SK-N-SH (cell line): ENCODE data around the gene RAPGEF1. TPM values are rescaled to one million over a fixed set of nuclear protein-coding genes. Genes with fewer than 3 reads are reported as not detected.

Experiments used
- CTCF ChIA-PET: fragments of 300-600, 350-600 bp; formaldehyde crosslinking; extraction: SDS; loops from one replicate; lab custom pipeline; 2021; lab: Yijun Ruan, JAX
- POLR2A ChIA-PET: fragments of 350-600 bp; sonication (Branson Sonifier 250); formaldehyde crosslinking; extraction: SDS; loops from one replicate; lab custom pipeline; 2020; ENCODE audit warnings: antibody characterized with exemption, inconsistent platforms; lab: Yijun Ruan, JAX
- DNase-seq: peaks from one replicate; pipeline ENCODE4 v3.0.0; 2012
- H2AFZ ChIP-seq: fragments of 200-600 bp; sonication (generic); 2 replicates; pipeline ENCODE4 v1.8.1; 2016; ENCODE audit warnings: antibody characterized with exemption, mild to moderate bottlenecking, low read depth
- H3F3A ChIP-seq: fragments of 200-600 bp; sonication (generic); replicated peaks from 2 replicates; pipeline ENCODE3; 2016; ENCODE audit warnings: antibody characterized with exemption, mild to moderate bottlenecking; ENCODE audit not compliant: insufficient read depth
- H3K27ac ChIP-seq, 2 experiments: fragments of 200-500 bp in 1 of 2; fragments of 200-600 bp in 1 of 2; sonication (Bioruptor generic) in 1 of 2; sonication (generic), shearing (Covaris generic) in 1 of 2; 2 replicates each; pipeline versions ENCODE4 v1.5.1 to v1.6.1; 2014 to 2016; ENCODE audit warnings: low read depth in 2 of 2, inconsistent platforms in 1 of 2, low read length in 1 of 2, mild to moderate bottlenecking in 1 of 2, mixed read lengths in 1 of 2
- H3K27me3 ChIP-seq: fragments of 200-600 bp; sonication (generic), shearing (Covaris generic); 2 replicates; pipeline ENCODE4 v1.6.1; 2016; ENCODE audit warnings: mixed run types; ENCODE audit not compliant: insufficient read depth
- H3K36me3 ChIP-seq, 2 experiments: fragments of 200-500 bp in 1 of 2; fragments of 200-600 bp in 1 of 2; sonication (Bioruptor generic) in 1 of 2; sonication (generic) in 1 of 2; replicated peaks in 1 of 2; 2 replicates each; pipeline versions ENCODE3 to v1.5.1; 2014 to 2016; ENCODE audit warnings: low read length in 1 of 2, mild to moderate bottlenecking in 1 of 2; ENCODE audit not compliant: insufficient read depth in 2 of 2, control insufficient read depth in 1 of 2
- H3K4me1 ChIP-seq, 2 experiments: fragments of 200-500 bp in 1 of 2; fragments of 200-600 bp in 1 of 2; sonication (Bioruptor generic) in 1 of 2; sonication (generic), shearing (Covaris generic) in 1 of 2; 2 replicates each; pipeline versions ENCODE4 v1.5.1 to v1.6.1; 2014 to 2016; ENCODE audit warnings: low read depth in 1 of 2, low read length in 1 of 2, mixed run types in 1 of 2; ENCODE audit not compliant: insufficient read depth in 2 of 2, control insufficient read depth in 1 of 2
- H3K4me2 ChIP-seq: fragments of 200-600 bp; sonication (generic), shearing (Covaris generic); 2 replicates; pipeline ENCODE4 v1.6.1; 2017; ENCODE audit warnings: mixed run types
- H3K4me3 ChIP-seq, 2 experiments: fragments of 200-500 bp in 1 of 2; fragments of 200-600 bp in 1 of 2; sonication (Bioruptor generic) in 1 of 2; sonication (generic), shearing (Covaris generic) in 1 of 2; 2 replicates each; pipeline versions ENCODE4 v1.5.1 to v1.8.1; 2014 to 2016; ENCODE audit warnings: low read depth in 2 of 2, inconsistent platforms in 1 of 2, low read length in 1 of 2, mild to moderate bottlenecking in 1 of 2, mixed read lengths in 1 of 2, moderate library complexity in 1 of 2
- H3K79me2 ChIP-seq: fragments of 200-600 bp; sonication (generic); 2 replicates; pipeline ENCODE4 v1.8.1; 2017; ENCODE audit warnings: mild to moderate bottlenecking; ENCODE audit not compliant: insufficient read depth
- H3K9ac ChIP-seq: fragments of 200-600 bp; sonication (generic); 2 replicates; pipeline ENCODE4 v1.6.1; 2017; ENCODE audit warnings: mixed run types
- H3K9me2 ChIP-seq: fragments of 200-600 bp; sonication (generic); 2 replicates; pipeline ENCODE4 v1.6.1; 2017; ENCODE audit warnings: mixed run types
- H3K9me3 ChIP-seq: fragments of 200-600 bp; sonication (generic); 2 replicates; pipeline ENCODE4 v1.6.1; 2017; ENCODE audit warnings: mixed run types, mild to moderate bottlenecking, moderate library complexity
- H4K20me1 ChIP-seq: fragments of 200-600 bp; sonication (generic); 2 replicates; pipeline ENCODE4 v1.6.1; 2017; ENCODE audit warnings: mild to moderate bottlenecking, mixed run types; ENCODE audit not compliant: insufficient read depth
- CTCF ChIP-seq: fragments of 200-600 bp; sonication (generic); IDR thresholded peaks from 2 replicates; pipeline ENCODE4 v1.6.1; 2017; ENCODE audit warnings: antibody characterized with exemption, mild to moderate bottlenecking, moderate library complexity
- ELF1 ChIP-seq: IDR thresholded peaks from 2 replicates; pipeline ENCODE4 v1.4.0; 2012
- EP300 ChIP-seq, 2 experiments: IDR thresholded peaks; 2 replicates each; pipeline versions ENCODE4 v1.4.0 to v1.6.1; 2012; ENCODE audit warnings: borderline replicate concordance in 1 of 2, low read depth in 1 of 2, low read length in 1 of 2
- GABPA ChIP-seq: IDR thresholded peaks from 2 replicates; pipeline ENCODE4 v1.4.0; 2012; ENCODE audit warnings: low read depth, mild to moderate bottlenecking
- GATA2 ChIP-seq: sonication (generic); formaldehyde crosslinking; IDR thresholded peaks from 2 replicates; pipeline ENCODE4 v1.5.0; 2020; ENCODE audit warnings: mild to moderate bottlenecking, missing genetic modification reagents
- MXI1 ChIP-seq: IDR thresholded peaks from 2 replicates; pipeline ENCODE4 v1.6.1; 2012; ENCODE audit warnings: mild to moderate bottlenecking, low read depth, low read length, improper control_type of control experiment
- POLR2AphosphoS5 ChIP-seq: IDR thresholded peaks from 2 replicates; pipeline ENCODE4 v1.6.1; 2012; ENCODE audit warnings: low read depth, low read length
- RCOR1 ChIP-seq: fragments of 150-350 bp; IDR thresholded peaks from 2 replicates; pipeline ENCODE4 v1.6.1; 2017; ENCODE audit warnings: antibody characterized with exemption, low read length
- REST ChIP-seq: IDR thresholded peaks from 2 replicates; pipeline ENCODE4 v1.6.1; 2012; ENCODE audit warnings: mild to moderate bottlenecking, low read depth, low read length, moderate library complexity
- RFX5 ChIP-seq: IDR thresholded peaks from 2 replicates; pipeline ENCODE4 v1.6.1; 2012; ENCODE audit warnings: mild to moderate bottlenecking, improper control_type of control experiment, low read length
- RXRA ChIP-seq: IDR thresholded peaks from 2 replicates; pipeline ENCODE4 v1.4.0; 2012; ENCODE audit warnings: low read depth, mild to moderate bottlenecking, borderline replicate concordance
- SIN3A ChIP-seq: IDR thresholded peaks from 2 replicates; pipeline ENCODE4 v1.6.1; 2012; ENCODE audit warnings: low read depth, mild to moderate bottlenecking, low read length, moderate library complexity, borderline replicate concordance
- SMC3 ChIP-seq: IDR thresholded peaks from 2 replicates; pipeline ENCODE4 v1.6.1; 2012; ENCODE audit warnings: low read depth, low read length, improper control_type of control experiment
- TAF1 ChIP-seq: IDR thresholded peaks from 2 replicates; pipeline ENCODE4 v1.6.1; 2012; ENCODE audit warnings: low read depth, mild to moderate bottlenecking, low read length, moderate library complexity, borderline replicate concordance
- TEAD4 ChIP-seq: IDR thresholded peaks from 2 replicates; pipeline ENCODE4 v1.4.0; 2012; ENCODE audit warnings: mild to moderate bottlenecking, borderline replicate concordance; ENCODE audit not compliant: insufficient read depth
- WGBS: methylation state at CpG from one replicate; pipeline ENCODE4 v1.1.6; 2017; ENCODE audit warnings: low lambda C conversion rate; 5-methylcytosine and 5-hydroxymethylcytosine counted together
- polyA plus RNA-seq, 3 experiments: library from polyadenylated mRNA; depleted of rRNA; stranded (reverse); fragments of >200 nt; gene quantifications; 2 replicates each; pipeline ENCODE4 v1.2.3, GENCODE V29; 2012
- TF ChIP-seq, protein P1 (sequence below): IDR thresholded peaks from 2 replicates; pipeline ENCODE4 v1.4.0; 2012; ENCODE audit warnings: low read depth, borderline replicate concordance
- TF ChIP-seq, protein P2 (sequence below): IDR thresholded peaks from 2 replicates; pipeline ENCODE4; 2012

The RAPGEF1 gene
- polyA plus RNA-seq, 1 of the 3 experiments (the other 2 are of a cell fraction): 26.2 TPM

GRCh38 chr9:131702911-131703310 lies 37.0 kb downstream of the RAPGEF1 start:
- Histone ChIP-seq H3K27ac (no peak overlapping the region), H3K27me3 (no peaks in the 10 kb centered on the region), H3K9ac (no peak overlapping the region), H3K4me1 (peaks cover 23 to 27% of the 10 kb centered on the region in 2 experiments; a peak in 2 of 4 replicates), H3K4me2 (no peak overlapping the region), H4K20me1 (peaks cover 29% of the 10 kb centered on the region), H3K9me2 (no peaks in the 10 kb centered on the region), H3F3A (no peaks in the 10 kb centered on the region), H2AFZ (no peak overlapping the region), H3K36me3 (no peaks in the 10 kb centered on the region), H3K9me3 (no peaks in the 10 kb centered on the region), H3K4me3 (no peak overlapping the region), H3K79me2 (peaks cover 50% of the 10 kb centered on the region)
- no peak for TF ChIP-seq RCOR1
- TF ChIP-seq ELF1: no peak
- TF ChIP-seq TAF1: no peak
- no peak for TF ChIP-seq EP300 (IDR thresholded peaks at IDR 0.05; ENCODE audit: borderline replicate concordance in 1 of 2, low read depth in 1 of 2, low read length in 1 of 2)
- TF ChIP-seq RXRA: no peak
- no peak for TF ChIP-seq POLR2AphosphoS5
- no peak for TF ChIP-seq GATA2
- TF ChIP-seq MXI1: no peak
- TF ChIP-seq SIN3A: no peak
- TF ChIP-seq CTCF: no peak
- TF ChIP-seq GABPA: no peak
- no peak for TF ChIP-seq REST
- no peak for TF ChIP-seq RFX5
- no peak for TF ChIP-seq TEAD4
- TF ChIP-seq, protein P1, sequence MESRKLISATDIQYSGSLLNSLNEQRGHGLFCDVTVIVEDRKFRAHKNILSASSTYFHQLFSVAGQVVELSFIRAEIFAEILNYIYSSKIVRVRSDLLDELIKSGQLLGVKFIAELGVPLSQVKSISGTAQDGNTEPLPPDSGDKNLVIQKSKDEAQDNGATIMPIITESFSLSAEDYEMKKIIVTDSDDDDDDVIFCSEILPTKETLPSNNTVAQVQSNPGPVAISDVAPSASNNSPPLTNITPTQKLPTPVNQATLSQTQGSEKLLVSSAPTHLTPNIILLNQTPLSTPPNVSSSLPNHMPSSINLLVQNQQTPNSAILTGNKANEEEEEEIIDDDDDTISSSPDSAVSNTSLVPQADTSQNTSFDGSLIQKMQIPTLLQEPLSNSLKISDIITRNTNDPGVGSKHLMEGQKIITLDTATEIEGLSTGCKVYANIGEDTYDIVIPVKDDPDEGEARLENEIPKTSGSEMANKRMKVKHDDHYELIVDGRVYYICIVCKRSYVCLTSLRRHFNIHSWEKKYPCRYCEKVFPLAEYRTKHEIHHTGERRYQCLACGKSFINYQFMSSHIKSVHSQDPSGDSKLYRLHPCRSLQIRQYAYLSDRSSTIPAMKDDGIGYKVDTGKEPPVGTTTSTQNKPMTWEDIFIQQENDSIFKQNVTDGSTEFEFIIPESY: no peak
- TF ChIP-seq, protein P2, sequence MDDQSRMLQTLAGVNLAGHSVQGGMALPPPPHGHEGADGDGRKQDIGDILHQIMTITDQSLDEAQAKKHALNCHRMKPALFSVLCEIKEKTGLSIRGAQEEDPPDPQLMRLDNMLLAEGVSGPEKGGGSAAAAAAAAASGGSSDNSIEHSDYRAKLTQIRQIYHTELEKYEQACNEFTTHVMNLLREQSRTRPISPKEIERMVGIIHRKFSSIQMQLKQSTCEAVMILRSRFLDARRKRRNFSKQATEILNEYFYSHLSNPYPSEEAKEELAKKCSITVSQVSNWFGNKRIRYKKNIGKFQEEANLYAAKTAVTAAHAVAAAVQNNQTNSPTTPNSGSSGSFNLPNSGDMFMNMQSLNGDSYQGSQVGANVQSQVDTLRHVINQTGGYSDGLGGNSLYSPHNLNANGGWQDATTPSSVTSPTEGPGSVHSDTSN: no peak
- no peak for TF ChIP-seq SMC3
- 87% methylated on average over 8 of the region's 8 CpGs for WGBS
- CTCF ChIA-PET: interaction anchor here (1.7 kb wide), 1 partner anchor 10 kb away, joined by 5 read pairs; no protein-coding TSS in a partner anchor
- POLR2A ChIA-PET: no interaction called here
- DNase-seq: no peak
